ENCODE data around the gene NTM. TPM values are rescaled to one million over a fixed set of nuclear protein-coding genes. Genes with fewer than 3 reads are reported as not detected.

The NTM gene
- total RNA-seq, 6 donors from 2014 or later, result 4.1 to 151 (median 115) TPM

GRCh38 chr11:131665344-131665968, 295.0 kb downstream of the NTM start:
- H3K9me3 ChIP-seq, result no peaks in the 10 kb centered on the region
- WGBS, 2 donors, result 70 to 73% methylated on average over 8 of the region's 8 CpGs
- ATAC-seq (ENCODE audit: low FRiP score in 2 of 2), result no peak
- H3K36me3 ChIP-seq, result no peaks in the 10 kb centered on the region
- H3K4me3 ChIP-seq, result no peak overlapping the region
- H3K27me3 ChIP-seq, result no peaks in the 10 kb centered on the region
- DNase-seq, result no peak
- TF ChIP-seq EP300 (IDR thresholded peaks at IDR 0.05) (no peak), POLR2AphosphoS5 (IDR thresholded peaks at IDR 0.05) (no peak), POLR2A (IDR thresholded peaks at IDR 0.05) (no peak), CTCF (IDR thresholded peaks at IDR 0.05) (no peak)
- no peaks in the 10 kb centered on the region for H3K4me1 ChIP-seq
- H3K27ac ChIP-seq, result no peak overlapping the region

- Histone ChIP-seq H3K27ac (no peak overlapping the region), H3K36me3 (no peaks in the 10 kb centered on the region), H3K9me3 (no peaks in the 10 kb centered on the region), H3K4me1 (no peaks in the 10 kb centered on the region), H3K4me3 (no peak overlapping the region), H3K27me3 (no peaks in the 10 kb centered on the region)
- TF ChIP-seq EP300 (IDR thresholded peaks at IDR 0.05) (no peak), POLR2A (IDR thresholded peaks at IDR 0.05) (no peak), POLR2AphosphoS5 (IDR thresholded peaks at IDR 0.05) (no peak), CTCF (IDR thresholded peaks at IDR 0.05) (no peak)
- DNase-seq, result no peak
- 84 to 100% methylated on average over 1 of the region's 1 CpG for WGBS, 2 donors
- ATAC-seq (ENCODE audit: low FRiP score in 2 of 2), result no peak
Observed at GRCh38 chr11:131666006-131666405, 295.6 kb downstream of the NTM start.

- Histone ChIP-seq H3K27me3 (no peaks in the 10 kb centered on the region), H3K9me3 (no peaks in the 10 kb centered on the region), H3K4me1 (no peaks in the 10 kb centered on the region), H3K4me3 (no peak overlapping the region), H3K27ac (no peak overlapping the region), H3K36me3 (no peaks in the 10 kb centered on the region)
- WGBS, 2 donors, result 51 to 85% methylated on average over 2 to 5 of the region's 5 CpGs
- TF ChIP-seq CTCF (IDR thresholded peaks at IDR 0.05), result no peak
- TF ChIP-seq EP300 (IDR thresholded peaks at IDR 0.05), result no peak
- no peak for TF ChIP-seq POLR2A (IDR thresholded peaks at IDR 0.05)
- no peak for TF ChIP-seq POLR2AphosphoS5 (IDR thresholded peaks at IDR 0.05)
- DNase-seq, result no peak
- ATAC-seq (ENCODE audit: low FRiP score in 2 of 2), result no peak
Observed at GRCh38 chr11:131666617-131667016, 296.2 kb downstream of the NTM start.

DNA sequence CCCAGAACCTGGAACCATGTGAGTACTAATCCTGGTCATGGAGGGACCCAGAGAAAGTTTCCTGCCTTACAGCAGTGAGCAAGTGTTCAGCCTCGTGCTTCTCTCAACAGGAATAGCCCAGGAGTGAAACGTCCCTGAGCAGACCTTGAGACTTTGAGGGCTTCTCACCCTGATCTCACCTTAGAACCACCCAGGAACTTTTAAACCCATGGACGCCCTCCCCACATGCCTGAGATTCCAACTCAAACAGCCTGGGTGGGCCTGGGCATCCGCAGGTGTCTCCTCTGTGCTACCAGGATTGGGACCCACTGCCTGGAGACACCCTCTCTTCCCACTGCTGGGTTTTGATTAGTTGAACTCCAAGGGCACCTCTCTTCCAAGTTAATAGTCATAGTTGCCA, 297.2 kb downstream of the NTM start:
- no peak for TF ChIP-seq POLR2A (IDR thresholded peaks at IDR 0.05)
- Histone ChIP-seq H3K27ac (no peak overlapping the region), H3K9me3 (no peaks in the 10 kb centered on the region), H3K4me1 (no peaks in the 10 kb centered on the region), H3K27me3 (no peaks in the 10 kb centered on the region), H3K4me3 (no peak overlapping the region), H3K36me3 (no peaks in the 10 kb centered on the region)
- WGBS, 2 donors, result 71 to 92% methylated on average over 2 to 4 of the region's 4 CpGs
- DNase-seq (no peak), ATAC-seq (ENCODE audit: low FRiP score in 2 of 2) (no peak)

DNA sequence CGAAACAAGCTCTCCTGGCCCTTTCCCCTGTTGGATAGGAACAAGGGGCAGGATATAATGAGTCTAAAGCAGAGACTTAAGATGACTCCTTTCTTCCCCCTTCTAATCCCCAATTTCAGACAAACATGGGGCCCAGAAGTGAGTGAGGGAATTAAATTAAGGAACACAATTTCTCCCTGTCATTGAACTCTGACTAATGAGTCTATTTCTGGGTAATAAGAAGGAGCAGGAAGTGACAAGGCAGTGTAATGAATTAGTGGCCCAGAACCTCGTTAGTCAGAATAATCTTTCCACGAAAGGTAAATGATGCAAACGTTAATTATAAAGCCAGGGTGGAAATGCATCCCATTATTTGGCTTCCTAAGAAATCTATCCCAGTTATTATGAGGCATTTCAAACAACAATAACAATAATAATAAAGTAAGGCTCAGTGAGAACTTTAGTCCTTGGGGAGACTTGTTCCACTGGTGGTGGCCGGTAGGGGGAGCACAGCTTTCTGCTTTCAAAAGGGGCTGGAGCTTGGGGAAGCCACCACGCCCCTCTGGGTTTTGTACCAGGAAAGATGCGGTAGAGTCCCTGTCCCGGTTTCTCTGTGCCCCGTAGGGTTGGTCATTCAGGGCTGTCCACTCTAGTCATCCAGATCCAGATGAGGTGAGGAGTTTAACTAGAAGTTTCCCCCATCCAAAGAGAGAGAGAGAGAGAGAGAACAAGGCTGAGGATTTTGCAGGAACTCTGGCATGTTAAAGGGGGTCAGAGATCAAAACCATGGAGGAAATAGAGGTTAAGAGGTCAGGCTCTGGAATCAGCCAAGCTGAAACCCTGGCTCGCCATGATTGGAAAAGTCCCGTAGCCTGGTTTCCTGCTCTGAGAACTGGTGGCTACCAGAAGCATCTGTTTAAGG, 298.3 kb downstream of the NTM start:
- no peaks in the 10 kb centered on the region for H3K27me3 ChIP-seq
- ATAC-seq (ENCODE audit: low FRiP score in 2 of 2) (peak in 1 of 2 donors; percentile 46), DNase-seq (no peak)
- H3K36me3 ChIP-seq, result no peaks in the 10 kb centered on the region
- no peak overlapping the region for H3K27ac ChIP-seq
- H3K4me3 ChIP-seq, result no peak overlapping the region
- no peaks in the 10 kb centered on the region for H3K4me1 ChIP-seq
- WGBS, 2 donors, result 29 to 30% methylated on average over 10 to 11 of the region's 11 CpGs
- no peaks in the 10 kb centered on the region for H3K9me3 ChIP-seq
- TF ChIP-seq CTCF (IDR thresholded peaks at IDR 0.05) (peak; percentile 15 to 54 (median 40)), POLR2AphosphoS5 (IDR thresholded peaks at IDR 0.05) (no peak)
